ENCODE data around the gene PCGF5. TPM values are rescaled to one million over a fixed set of nuclear protein-coding genes. Genes with fewer than 3 reads are reported as not detected.

PCGF5 gene
- polyA plus RNA-seq, 1 of the 3 experiments (the other 2 are of a cell fraction): 14.5 TPM

- Histone ChIP-seq H3K36me3 (replicated peaks in 1 of 2; ENCODE audit: control insufficient read depth in 1 of 2, insufficient read depth in 2 of 2, low read length in 1 of 2) (no peaks in the 10 kb centered on the region), H3K4me2 (no peak overlapping the region), H4K20me1 (ENCODE audit: insufficient read depth) (no peaks in the 10 kb centered on the region; the same call in 1 of the 2 replicates), H3K9me3 (no peaks in the 10 kb centered on the region), H3K9ac (no peak overlapping the region), H3K4me1 (ENCODE audit: control insufficient read depth in 1 of 2, insufficient read depth in 2 of 2, low read depth in 1 of 2, low read length in 1 of 2) (peaks cover 3 to 6% of the 10 kb centered on the region in 2 experiments; a peak in 2 of 4 replicates), H3K27ac (ENCODE audit: low read depth in 2 of 2, low read length in 1 of 2) (no peak overlapping the region), H3K4me3 (ENCODE audit: low read depth in 2 of 2, low read length in 1 of 2) (no peak overlapping the region), H3K9me2 (no peaks in the 10 kb centered on the region), H3K27me3 (ENCODE audit: insufficient read depth) (no peaks in the 10 kb centered on the region), H3F3A (replicated peaks; ENCODE audit: insufficient read depth) (peaks cover 5% of the 10 kb centered on the region), H2AFZ (ENCODE audit: low read depth) (no peak overlapping the region), H3K79me2 (ENCODE audit: insufficient read depth) (peaks cover 22% of the 10 kb centered on the region; the same call in 1 of the 2 replicates)
- POLR2A ChIA-PET: no interaction called here
- no peak for DNase-seq
- no peak for TF ChIP-seq GATA2 (CRISPR knock-in tag; IDR thresholded peaks at IDR 0.05)
- TF ChIP-seq YY1 (IDR thresholded peaks at IDR 0.05; ENCODE audit: low read depth): no peak
- no peak for TF ChIP-seq TCF12 (IDR thresholded peaks at IDR 0.05)
- TF ChIP-seq FOSL2 (IDR thresholded peaks at IDR 0.05; ENCODE audit: borderline replicate concordance, low read depth): no peak
- no peak for TF ChIP-seq EZH2phosphoT487 (IDR thresholded peaks at IDR 0.05; ENCODE audit: borderline replicate concordance, low read depth)
- no peak for TF ChIP-seq PBX3 (IDR thresholded peaks at IDR 0.05)
- CTCF ChIA-PET: no interaction called here
- 94% methylated on average over 2 of the region's 2 CpGs for WGBS (ENCODE audit: low lambda C conversion rate)
Observed at GRCh38 chr10:91215384-91215783, 5.1 kb upstream of the PCGF5 start.

- Histone ChIP-seq H3K4me3 (ENCODE audit: low read depth in 2 of 2, low read length in 1 of 2) (peak overlapping the region; percentile 51 to 90; a peak in 3 of 4 replicates), H4K20me1 (ENCODE audit: insufficient read depth) (0 out of 2 replicates have a peak, but pooled peaks cover 4% of the 10 kb centered on the region)
- DNase-seq: no peak
Observed at GRCh38 chr10:91219371-91220193, 881 bp upstream of the PCGF5 start.

More at GRCh38 chr10:91219371-91220193, 881 bp upstream of the PCGF5 start:
- peaks cover 6% of the 10 kb centered on the region in 2 experiments; a peak in 3 of 4 replicates for H3K4me1 ChIP-seq (ENCODE audit: control insufficient read depth in 1 of 2, insufficient read depth in 2 of 2, low read depth in 1 of 2, low read length in 1 of 2)
- H3K9ac ChIP-seq: no peak overlapping the region
- H3K79me2 ChIP-seq (ENCODE audit: insufficient read depth): peaks cover 47% of the 10 kb centered on the region
- 34% methylated on average over 8 of the region's 8 CpGs for WGBS (ENCODE audit: low lambda C conversion rate)
- no peaks in the 10 kb centered on the region for H3K9me2 ChIP-seq
- no peaks in the 10 kb centered on the region for H3K9me3 ChIP-seq
- ChIA-PET POLR2A (no interaction called here), CTCF (interaction anchor here (0.6 to 1.2 kb wide), 4 partner anchors 9 to 1180 kb away, joined by 3 to 4 read pairs (median 3); no protein-coding TSS in a partner anchor)
- TF ChIP-seq ZBTB33 (IDR thresholded peaks at IDR 0.05; ENCODE audit: borderline replicate concordance, low read depth): no peak
- TF ChIP-seq IRF3 (IDR thresholded peaks at IDR 0.05; ENCODE audit: low read depth, low read length): no peak
- TF ChIP-seq EZH2phosphoT487 (IDR thresholded peaks at IDR 0.05; ENCODE audit: borderline replicate concordance, low read depth): no peak
- TF ChIP-seq PBX3 (IDR thresholded peaks at IDR 0.05): no peak
- no peak for TF ChIP-seq CHD2 (IDR thresholded peaks at IDR 0.05; ENCODE audit: low read length, partially characterized antibody)
- no peak for TF ChIP-seq FOSL2 (IDR thresholded peaks at IDR 0.05; ENCODE audit: borderline replicate concordance, low read depth)
- TF ChIP-seq RFX5 (IDR thresholded peaks at IDR 0.05; ENCODE audit: low read length): no peak
- TF ChIP-seq RCOR1 (IDR thresholded peaks at IDR 0.05; ENCODE audit: low read length): no peak
- TF ChIP-seq RXRA (IDR thresholded peaks at IDR 0.05; ENCODE audit: borderline replicate concordance, low read depth): no peak
- TF ChIP-seq FOXJ3 (CRISPR knock-in tag; IDR thresholded peaks at IDR 0.05): no peak
- no peak for TF ChIP-seq NRF1 (IDR thresholded peaks at IDR 0.05; ENCODE audit: low read depth, low read length)
- no peak for TF ChIP-seq RAD21 (IDR thresholded peaks at IDR 0.05; ENCODE audit: low read length)
- TF ChIP-seq MAX (IDR thresholded peaks at IDR 0.05; ENCODE audit: low read depth): no peak
- no peak for TF ChIP-seq MXI1 (IDR thresholded peaks at IDR 0.05; ENCODE audit: low read depth, low read length)
- no peak for TF ChIP-seq SIN3A (IDR thresholded peaks at IDR 0.05; ENCODE audit: borderline replicate concordance, low read depth, low read length)
- no peak for TF ChIP-seq USF1 (IDR thresholded peaks at IDR 0.05; ENCODE audit: borderline replicate concordance, low read depth)
- peaks cover 3 to 9% of the 10 kb centered on the region in 2 experiments for H3K36me3 ChIP-seq (replicated peaks in 1 of 2; ENCODE audit: control insufficient read depth in 1 of 2, insufficient read depth in 2 of 2, low read length in 1 of 2)
- H3K27me3 ChIP-seq (ENCODE audit: insufficient read depth): no peaks in the 10 kb centered on the region
- H3K27ac ChIP-seq (ENCODE audit: low read depth in 2 of 2, low read length in 1 of 2): no peak overlapping the region
- H3F3A ChIP-seq (replicated peaks; ENCODE audit: insufficient read depth): peaks cover 5% of the 10 kb centered on the region
- peak overlapping the region; percentile 78 for H3K4me2 ChIP-seq
- H2AFZ ChIP-seq (ENCODE audit: low read depth): peak overlapping the region; percentile 57; the same call in 1 of the 2 replicates
